Mesenteric fat pad (tissue), 1 donor: ENCODE data around the gene HDAC4. TPM values are rescaled to one million over a fixed set of nuclear protein-coding genes. Genes with fewer than 3 reads are reported as not detected.
"Not testable (repeated sequence)": the region's sequence is repeated elsewhere in the genome, so short reads cannot be mapped to it uniquely, and the experiment has no call there.

Experiments
- DNase-seq: peaks from one replicate; pipeline ENCODE4 v3.0.0-alpha.2; 2020; ENCODE audit warnings: low spot score
- total RNA-seq: library from RNA; stranded (reverse); fragmentation: NEBNext Ultra II Directional; extraction: Animal tissue kit (Norgen Biotek cat#: 25700); gene quantifications from one replicate; pipeline ENCODE4 v1.2.1, GENCODE V29; 2021
- donor health status: DM: yes; HTN: yes; CAD: no.

The HDAC4 gene
- total RNA-seq, 1 donor from 2014 or later = 44.9 TPM

DNA sequence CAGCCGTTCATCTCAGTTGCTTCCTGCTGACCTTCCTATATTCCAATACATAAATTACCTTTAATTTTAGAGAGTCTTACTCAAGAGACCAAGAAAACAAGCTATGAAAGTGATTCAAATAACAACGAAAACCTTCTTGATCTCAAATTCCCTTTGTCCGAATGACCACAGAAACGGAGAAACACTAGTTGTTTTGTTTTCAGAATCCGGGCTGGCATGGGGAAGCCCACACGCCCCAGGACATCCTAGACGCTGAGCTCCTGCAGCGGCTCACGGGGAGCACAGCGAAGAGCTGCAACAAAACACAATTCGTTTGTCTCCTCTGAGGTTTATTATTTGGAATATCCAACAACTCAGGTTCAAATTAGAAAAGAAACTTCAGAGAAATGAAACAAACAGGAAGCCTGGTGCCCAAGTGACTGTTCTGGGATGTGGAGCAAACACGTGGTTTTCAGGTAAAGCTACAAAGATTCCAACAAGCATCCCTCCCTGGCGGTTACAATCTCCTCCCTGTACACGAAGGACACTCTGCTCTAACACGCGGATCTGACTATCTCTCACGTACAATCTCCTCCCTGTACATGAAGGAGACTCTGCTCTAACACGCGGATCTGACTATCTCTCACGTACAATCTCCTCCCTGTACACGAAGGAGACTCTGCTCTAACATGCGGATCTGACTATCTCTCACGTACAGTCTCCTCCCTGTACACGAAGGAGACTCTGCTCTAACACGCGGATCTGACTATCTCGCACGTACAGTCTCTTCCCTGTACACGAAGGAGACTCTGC lies 315.4 kb downstream of the HDAC4 start:
- no peak for DNase-seq

DNA sequence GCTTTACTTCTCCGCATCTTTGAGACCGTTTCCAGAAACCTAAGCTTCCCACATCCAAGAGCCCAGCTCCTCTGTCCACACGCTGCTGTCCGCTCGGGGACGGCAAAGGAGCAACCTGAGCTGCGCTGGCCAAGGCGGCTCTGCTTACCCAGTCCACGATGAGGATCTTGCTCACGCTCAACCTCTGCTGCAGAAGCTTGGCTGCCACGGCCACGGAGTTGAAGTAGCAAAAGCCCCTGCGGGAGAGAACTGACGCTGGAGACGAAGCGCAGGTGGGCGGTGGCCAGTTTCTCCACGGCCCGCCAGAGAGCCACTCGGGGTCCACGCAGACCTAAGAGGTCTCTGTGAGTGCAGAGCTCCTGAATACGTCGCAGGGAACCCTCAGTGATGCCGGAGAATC lies 316.8 kb downstream of the HDAC4 start:
- no peak for DNase-seq

DNA sequence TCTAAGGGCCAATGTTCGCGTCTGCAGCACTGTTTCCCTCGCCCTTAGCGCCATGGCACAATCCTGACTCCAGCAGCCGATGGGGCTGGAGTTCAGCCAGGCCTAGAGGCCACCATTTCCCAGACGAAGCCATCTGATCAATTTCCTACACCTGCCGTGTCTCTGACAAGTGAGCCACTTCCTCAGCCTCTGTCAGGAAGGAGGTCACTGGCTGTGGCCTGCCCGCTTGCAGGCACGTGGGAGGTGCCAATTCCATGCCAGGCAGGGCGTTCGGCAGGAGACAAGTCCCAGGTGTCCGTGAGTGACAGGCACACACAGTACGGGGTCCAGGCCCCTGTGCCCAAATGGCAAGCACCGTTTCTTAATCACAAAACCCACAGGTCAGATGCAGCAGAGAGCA lies 318.4 kb downstream of the HDAC4 start:
- DNase-seq = no peak

DNA sequence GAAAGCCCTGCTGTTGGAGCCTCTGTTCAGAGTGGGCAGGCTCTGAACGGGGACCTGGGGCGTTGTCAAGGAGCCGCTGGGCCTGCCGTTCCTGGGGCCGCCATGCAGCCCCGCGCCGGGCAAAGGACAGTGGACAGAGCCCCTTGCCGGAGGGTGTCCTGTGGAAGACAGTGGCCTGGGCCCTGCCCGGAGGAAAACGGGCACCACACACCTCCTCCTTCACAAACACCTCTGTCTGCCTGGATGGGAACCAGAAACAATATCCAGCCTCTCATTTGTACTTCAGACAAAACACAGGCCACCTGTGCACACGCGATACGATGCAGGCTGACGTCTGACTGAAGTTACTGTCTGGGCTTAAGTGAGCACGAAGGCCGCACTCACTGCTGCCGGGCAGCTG lies 319.2 kb downstream of the HDAC4 start:
- DNase-seq = no peak

DNA sequence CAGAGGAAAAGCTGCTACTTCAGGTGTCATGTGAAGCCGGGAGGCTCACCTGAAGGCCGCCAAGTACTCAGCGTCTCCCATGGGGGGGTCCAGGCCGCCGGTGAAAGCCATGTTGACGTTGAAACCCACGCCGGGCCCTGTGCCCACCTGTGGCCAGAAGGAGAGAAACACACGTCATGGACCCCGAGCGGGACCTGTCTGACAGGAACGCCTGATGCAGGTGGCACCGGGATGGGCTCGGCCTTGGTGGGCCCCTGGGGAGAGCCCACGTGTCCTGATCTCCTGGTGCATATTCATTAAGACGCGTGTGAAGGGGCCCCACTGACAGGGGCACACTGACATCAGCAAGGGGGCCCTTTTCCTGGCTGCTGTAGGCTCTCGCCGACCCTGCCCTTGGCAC lies 319.8 kb downstream of the HDAC4 start:
- DNase-seq = no peak

DNA sequence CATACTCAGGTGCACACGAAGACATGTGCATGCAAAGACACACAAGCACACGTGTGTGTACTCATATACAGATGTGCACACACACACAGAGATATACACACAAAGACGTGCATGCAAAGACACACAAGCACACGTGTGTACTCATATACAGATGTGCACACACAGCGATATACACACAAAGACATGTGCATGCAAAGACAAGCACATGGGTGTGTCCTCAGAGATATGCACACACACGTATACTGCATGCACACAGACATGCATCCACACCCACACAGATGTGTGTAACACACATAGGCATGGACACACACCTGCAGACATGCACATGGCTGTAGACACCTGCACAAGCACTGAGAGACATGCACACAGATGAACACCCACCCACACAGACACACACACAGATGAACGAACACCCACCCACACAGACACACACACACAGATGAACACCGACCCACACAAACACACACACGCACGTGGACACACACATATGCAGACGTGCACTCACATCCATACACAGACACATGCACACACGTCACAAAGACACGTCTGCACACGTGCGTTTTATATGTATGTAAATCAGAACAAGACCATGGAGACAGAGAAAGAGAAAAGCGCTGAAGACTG lies 321.0 kb downstream of the HDAC4 start:
- DNase-seq = no peak

DNA sequence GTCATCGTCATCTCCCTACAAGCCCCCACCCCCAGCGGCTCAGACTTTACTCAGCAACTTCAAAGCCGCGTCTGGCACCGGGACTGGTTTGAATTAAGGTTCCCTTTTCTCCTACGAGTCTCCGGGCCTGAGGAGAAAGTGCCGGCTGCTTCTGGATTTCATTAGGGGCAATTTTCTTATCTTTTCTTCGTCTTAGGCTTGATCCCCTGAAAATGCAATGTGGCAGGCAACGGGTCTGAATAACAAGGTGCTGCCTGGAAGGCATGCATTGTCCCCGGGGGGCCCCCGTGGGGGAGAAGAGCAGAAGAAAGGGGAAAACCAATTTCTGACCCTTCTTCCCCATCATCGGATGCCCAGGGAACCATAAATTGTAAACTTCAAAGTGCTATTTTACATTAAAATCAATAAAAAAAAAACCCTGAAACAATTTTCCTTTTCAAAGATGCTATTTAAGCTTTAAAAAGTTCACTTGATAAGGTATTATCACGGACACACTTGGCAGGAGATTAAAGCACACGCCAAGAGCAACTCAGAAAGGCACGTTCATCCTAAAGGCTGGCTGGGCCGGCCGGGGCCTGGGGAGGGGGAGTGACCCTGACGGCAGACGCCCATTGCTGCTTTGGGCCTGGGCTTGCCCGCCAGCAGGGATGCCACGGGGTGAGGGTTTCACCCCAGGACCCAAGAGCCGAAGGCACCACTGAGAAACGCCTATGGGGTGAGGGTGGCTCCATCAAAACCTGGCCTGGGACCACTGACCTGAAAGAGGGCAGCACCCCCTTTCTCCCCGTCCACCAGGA lies 322.5 kb downstream of the HDAC4 start:
- no peak for DNase-seq

DNA sequence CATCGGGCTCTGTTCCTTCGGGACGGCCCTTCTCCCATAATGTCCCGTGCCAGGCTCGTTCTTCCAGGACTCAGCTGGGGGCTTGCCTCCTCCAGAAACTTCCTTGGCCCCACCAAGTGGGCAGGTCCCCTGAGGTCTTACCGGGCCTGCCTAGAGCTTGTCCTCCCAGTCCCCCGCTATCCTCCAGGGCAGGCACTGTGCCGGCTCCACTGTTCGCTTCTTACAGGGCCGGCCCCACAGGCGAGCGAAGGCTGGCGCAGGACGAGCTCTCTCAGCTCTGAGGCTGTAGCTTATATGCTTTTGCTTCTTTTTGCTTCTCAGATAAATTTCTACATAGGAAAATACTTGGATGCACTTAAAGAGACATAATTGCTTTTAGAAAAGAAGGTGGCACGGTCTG lies 323.6 kb downstream of the HDAC4 start:
- no peak for DNase-seq

DNA sequence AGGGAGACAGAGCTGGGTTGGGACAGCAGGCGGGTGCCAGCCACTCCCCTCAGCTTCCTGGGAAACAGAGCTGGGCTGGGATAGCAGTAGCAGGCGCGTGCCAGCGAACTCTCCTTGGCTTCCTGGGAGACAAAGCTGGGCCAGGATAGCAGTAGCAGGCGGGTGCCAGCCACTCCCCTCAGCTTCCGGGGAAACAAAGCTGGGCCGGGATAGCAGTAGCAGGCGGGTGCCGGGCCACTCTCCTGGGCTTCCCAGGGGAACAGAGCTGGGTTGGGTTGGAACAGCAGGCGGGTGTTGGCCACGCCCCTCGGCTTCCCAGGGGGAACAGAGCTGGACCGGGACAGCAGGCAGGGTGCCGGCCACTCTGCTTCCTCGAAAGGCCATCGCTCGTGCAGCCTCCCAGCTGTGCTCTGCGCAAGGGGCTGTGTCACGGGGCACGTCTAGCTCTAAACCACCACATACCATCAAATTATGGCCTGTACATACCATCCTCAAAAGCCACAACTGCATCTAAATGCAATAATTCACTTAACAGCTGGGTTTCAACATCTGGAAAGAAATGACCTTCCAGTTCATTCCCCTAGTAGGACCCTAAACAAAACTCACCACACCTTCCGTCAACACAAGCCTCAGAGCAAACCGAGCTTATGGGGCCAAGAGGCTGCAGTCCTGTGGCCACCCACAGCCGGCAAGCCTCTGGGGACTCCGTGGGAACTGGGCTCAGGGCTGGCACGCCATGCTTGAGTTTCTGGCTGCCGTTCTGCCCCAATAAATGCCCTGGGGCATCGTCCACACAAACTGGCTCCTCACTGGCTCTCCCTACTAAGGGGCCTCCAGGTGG lies 324.7 kb downstream of the HDAC4 start:
- no peak for DNase-seq

DNA sequence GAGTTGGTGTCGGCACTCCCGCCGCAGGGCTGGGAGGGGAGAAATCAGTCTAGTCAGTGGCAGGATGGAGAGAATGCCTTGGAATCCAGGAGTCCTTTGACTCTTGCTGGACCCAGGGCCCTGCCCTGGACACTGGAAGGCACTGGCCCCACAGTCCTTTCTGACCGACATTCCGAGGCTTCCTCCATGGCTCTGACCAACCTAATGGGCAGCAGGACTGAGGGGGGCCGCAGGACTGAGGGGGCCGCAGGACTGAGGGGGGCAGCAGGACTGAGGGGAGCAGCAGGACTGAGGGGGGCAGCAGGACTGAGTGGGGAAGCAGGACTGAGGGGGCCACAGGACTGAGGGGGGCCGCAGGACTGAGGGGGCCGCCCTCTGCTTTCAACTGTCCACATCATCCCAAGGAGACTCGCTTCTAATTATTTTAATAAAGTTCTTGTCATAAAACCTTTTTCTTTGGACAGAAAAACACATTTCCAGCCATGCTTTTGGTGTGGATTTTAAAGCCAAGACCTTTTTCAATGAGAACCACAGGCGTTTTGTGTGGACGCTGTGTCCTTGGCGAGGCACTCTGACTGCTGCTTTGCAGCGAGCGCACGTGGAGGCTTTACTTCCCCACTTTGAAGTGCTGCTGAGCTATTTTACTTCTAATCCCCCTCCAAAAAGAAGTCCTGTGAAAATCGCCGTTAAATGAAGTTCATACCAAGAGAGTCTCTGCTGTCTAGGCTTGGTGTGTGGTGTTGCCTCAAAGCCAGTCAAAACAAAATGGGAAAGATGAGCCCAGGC lies 326.9 kb downstream of the HDAC4 start:
- DNase-seq = no peak

DNA sequence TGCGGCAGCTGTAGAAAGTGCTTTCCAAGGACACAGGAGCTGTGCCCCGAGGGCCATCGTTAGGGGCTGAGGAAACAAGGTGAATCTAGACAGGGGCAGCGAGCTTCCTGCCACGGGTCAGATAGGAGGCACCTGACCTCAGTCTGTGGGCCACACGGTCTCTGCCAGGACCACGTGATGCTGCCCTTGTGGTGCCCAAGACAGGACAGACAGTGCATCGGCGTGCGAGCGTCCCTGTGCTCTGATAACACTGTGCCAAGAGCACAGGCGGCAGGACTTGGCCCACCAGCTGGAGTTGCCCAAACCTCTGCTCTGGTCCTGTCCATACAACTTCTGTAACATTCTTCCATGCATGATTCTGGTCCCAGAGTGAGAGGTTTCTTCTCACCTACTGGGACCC lies 327.6 kb downstream of the HDAC4 start:
- DNase-seq = no peak

DNA sequence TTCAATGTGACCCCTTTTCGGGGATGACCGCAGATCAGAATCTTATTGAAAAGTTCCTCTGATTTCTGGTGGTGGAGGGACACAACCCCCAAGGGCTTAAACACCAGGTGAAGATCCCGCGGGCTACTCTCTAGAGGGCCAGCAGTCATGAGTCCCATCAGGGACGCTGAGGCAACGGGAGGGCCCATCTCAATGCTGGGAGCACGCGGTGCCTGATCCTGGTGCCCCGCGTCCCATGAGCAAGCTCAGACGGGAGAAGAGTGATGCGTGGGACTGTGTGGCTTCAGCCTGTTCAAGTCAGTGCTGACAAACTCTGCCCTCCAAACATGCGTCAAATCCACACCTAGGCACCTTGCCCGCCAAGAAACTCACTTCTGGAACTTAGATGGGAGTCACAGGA lies 328.0 kb downstream of the HDAC4 start:
- no peak for DNase-seq

DNA sequence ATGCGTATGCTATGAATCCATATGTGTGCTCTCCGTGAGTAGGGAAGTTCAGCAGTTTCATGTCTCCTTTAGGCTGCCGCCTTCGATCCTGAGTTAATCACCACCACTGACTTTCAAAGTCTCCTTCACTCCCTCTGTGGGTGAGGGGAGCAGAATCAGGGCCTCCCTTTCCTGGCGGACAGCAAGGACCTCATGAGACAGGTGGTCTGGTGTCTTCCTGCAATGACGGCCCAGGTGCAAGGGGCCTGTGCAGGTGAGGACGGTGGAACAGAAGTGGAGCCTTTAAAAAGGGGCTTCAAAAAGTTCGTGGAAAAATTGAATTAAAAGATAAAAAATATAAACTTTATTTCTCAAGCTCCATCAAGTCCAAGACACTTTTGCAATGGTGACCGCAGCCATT lies 330.4 kb downstream of the HDAC4 start:
- DNase-seq = no peak

DNA sequence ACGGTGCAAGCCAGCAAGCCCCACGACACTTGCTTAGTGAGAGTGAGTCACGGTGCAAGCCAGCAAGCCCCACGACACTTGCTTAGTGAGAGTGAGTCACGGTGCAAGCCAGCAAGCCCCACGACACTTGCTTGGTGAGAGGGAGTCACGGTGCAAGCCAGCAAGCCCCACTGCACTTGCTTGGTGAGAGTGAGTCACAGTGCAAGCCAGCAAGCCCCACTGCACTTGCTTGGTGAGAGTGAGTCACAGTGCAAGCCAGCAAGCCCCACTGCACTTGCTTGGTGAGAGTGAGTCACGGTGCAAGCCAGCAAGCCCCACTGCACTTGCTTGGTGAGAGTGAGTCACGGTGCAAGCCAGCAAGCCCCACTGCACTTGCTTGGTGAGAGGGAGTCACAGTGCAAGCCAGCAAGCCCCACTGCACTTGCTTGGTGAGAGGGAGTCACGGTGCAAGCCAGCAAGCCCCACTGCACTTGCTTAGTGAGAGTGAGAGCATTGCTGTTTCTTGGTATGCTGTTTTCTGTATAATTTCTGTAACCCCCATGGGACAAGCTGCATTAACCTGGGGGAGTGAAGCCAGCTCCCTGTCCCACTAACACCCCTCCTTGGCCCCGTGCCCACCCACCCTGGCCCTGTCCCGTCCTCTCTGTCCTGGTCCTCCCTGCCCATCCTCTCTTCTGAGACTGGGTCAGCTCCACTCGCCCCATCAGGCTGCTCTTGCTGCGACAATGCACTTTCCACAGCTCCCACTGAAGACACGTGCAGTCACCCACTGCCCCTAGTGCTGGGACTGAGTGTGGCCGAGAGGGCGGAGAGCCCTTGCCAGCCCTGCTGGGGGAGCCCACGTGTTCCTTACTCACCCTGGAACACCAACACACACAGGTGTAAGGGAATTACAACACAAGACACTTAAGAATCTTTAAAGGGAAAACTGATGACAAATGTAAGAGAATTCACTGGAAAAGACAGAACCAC lies 331.2 kb downstream of the HDAC4 start:
- not testable (repeated sequence) for DNase-seq

DNA sequence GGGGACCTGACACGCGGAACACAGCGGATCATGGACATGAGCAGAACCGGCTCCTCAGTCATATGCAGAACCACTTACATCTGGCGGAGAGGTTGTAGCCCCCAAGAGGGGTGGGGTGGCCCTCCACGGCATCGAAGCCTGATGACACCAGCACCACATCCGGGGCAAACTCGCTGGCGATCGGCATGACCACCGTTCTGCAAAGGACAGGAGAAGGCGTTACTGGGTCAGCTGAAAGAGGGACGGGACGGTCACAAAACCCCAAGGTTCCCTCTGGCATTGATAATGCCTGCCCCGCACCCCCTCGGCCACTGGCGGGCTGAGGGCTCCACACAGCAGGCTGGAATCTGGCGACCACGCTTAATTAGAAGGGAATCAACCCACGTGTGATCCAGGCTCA lies 332.4 kb downstream of the HDAC4 start:
- DNase-seq = no peak

DNA sequence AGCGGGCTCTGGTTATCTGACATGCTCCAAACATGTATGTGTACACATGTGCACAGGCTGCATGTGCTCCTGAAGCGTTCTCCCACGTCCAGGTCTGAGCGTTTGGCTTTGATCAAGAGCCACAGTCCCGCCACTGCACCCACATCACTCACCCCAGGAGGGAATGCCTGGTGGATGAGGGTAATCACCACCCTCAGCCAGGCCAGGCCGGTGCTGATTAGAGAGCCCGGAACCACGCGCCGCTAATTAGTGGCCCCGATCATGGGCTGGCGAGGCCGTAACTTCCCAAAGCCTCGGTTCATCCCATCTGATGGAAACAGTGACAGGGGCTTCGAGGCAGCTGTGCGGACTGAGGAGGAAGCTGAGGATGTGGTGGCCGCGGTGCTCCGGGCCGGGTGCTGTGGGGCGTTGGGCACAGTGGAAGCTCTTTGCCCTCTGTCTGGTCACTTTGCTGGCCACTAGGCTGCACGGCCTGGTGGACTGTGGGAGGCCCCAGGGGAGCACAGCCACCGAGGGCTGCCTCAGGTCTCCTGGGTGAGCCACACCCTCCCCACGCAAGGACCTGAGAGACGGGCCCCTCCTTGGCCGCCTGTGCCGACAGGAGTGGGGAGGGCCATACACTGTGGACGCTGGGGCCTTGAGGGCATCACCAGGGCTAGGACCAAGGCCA lies 333.5 kb downstream of the HDAC4 start:
- DNase-seq = no peak

DNA sequence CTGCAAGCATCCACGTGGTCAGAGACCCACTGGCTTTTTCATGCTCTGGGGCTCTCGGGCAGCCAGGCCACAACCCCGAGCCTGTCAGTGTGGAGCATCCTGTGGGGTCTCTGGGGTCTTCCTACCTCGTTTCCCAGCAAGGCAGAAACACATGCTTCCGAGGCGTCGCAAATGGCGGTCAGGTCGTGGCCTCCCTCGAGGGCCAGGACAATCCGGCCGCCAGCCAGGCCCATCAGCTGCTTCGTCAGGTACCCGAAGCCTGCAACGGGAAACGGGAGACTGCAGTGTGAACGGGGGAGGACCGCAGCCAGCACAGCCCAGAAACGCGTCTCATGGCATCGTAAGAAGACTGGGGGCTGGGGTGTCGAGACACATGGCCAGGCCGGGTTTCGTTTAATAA lies 334.2 kb downstream of the HDAC4 start:
- no peak for DNase-seq

DNA sequence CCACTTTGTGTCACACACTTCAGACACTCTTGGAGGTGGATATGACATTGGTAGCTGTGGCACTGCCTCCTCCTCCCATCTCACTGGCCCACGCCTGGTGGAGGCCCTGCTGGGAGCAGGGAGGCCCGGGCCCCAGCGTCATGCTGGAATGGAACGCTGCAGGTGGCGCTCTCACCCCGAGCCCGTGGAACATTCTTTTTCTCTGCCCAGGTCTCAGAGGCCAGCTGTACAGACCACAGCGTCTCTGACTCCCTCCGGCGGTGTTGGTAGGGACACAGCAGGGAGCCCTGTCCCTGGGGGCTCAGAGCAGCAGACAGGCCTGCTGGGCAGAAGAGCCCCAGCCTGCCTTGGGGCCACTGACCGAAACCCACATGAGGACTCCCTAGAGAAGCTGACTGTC lies 334.9 kb downstream of the HDAC4 start:
- no peak for DNase-seq

DNA sequence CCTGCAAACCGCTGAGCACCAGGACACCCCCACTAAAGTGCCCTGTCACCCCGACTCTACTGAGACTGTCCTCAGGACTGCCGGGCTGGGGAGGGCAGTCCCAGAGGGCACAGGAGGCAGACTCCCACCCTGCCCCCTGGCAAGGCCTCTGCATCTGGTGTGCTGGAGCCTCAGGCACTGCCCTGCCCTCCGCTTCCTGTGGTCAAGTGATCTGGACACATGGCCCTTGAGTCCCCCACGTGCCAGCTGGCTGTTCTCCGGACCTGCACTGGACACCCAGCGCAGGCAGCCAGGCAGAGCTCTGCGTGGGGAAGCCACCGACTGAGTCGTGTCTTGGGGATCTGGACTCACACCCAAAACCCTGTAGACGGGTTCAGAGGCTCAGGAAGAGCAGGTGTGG lies 335.3 kb downstream of the HDAC4 start:
- DNase-seq = no peak
